Stimulated activated naive CD8-positive, alpha-beta T cell treated with anti-CD3 and anti-CD28 coated beads, Interleukin-15, Interleukin-2, amounts not matched to agents 100 U/mL and 50 U/mL, for 24 hours (primary cell): Measurements from ENCODE around the gene ADPRH.

Experiments used
- ATAC-seq: fragments of 150-1000 bp; cut with Tn5 transposase; one replicate; pipeline ENCODE4 v1.10.0; 2021
- DNase-seq: peaks from one replicate; pipeline ENCODE4 v3.0.0; 2021

The ADPRH gene

DNA sequence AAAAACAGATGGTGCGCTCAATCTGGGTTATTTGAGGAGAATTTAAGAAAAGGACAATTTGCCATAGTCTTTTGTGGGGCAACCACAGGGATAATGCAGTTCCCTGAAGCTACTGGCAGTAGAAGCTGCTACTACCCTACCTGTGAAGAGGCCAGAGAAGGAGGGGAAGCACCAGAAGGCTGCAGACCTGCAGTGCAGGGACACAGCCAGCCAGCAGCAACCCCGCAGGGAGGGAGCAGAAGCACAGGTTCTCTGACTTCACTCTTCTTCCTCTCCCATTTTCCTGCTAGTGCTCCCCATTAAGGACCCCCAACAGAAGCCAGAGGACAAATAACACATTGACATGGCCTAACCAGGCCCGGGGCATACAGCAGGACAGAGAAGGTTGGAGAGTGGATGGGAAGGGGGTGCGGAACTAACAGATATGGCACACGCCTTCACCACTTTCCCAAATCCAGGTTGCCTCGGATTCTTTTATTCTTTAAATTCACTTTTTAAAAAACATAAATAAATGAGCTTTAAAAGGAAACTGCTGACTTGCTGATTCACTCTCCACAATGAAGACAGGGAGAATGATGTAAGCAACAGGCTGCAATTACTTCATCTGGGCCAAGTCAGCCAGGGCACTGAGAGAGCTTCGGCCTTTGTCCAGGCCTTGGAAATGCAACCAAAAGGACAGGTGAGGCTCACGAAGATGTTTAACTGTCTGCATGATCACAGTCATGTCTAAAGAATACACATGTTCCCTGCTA, 51.0 kb downstream of the ADPRH start:
- no peak for ATAC-seq
- DNase-seq, result no peak

- DNase-seq (no peak), ATAC-seq (no peak)
These were observed 51.6 kb downstream of the ADPRH start for GRCh38 chr3:119630880-119631329.

DNA sequence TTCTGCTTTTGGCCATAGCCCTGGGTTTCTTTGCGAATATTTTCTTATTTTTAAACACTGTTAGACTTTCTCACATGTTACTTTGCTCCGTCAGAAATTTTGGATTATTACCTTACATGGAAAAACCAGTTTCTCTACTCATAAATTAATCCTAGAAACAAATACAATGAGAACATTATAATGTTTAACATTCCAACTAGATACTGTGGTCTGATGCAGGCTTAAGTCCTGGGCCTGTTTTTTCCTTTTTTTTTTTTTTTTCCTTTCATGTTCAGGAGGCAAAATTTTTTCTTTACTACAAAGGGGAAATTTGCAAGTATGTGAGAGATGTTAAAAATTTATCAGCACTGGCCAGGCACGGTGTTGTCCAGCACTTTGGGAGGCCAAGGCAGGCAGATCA, 52.2 kb downstream of the ADPRH start:
- ATAC-seq, result no peak
- DNase-seq, result no peak

DNA sequence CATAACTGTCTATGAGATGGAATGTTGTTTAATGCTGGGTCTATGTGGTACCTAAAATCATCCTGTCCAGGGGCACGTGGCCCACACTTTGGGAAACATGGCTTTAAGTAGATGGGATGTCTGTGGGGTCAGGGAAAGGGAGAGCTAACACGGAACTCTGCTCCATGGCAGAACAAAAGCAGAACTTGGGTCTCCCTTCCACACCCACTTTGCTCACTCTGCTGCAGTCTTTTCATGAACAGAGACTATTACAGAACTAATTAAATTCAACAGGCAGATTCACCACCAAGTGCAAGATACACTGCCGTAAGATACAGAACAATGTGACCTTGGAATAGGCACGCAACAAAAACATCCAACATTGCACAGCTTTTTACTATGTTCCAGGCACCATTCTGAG, 52.9 kb downstream of the ADPRH start:
- DNase-seq, result no peak

GRCh38 chr3:119632829-119633228, 53.5 kb downstream of the ADPRH start:
- DNase-seq (no peak), ATAC-seq (no peak)

More for the DNA sequence above, 52.9 kb downstream of the ADPRH start:
- no peak for ATAC-seq

GRCh38 chr3:119635719-119636118, 56.4 kb downstream of the ADPRH start:
- ATAC-seq (no peak), DNase-seq (no peak)

DNA sequence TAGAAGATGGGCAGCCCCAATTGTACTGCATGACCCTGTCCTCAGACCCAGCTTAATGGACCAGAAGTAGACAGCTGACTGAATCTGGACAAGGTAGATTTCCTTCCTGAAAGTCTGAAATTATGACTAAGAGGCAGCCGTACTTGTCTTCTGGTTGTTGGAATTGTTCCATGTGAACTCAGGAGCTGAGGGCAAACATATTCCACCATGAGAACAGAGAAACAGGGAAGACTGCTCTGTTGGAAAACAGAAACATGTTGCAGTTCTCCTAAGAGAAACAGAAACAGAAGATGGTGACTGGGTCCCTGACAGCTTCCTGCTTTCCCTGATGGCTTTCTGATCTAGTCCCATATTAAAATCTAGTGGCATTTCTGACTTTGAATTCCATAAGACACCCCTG, 57.0 kb downstream of the ADPRH start:
- ATAC-seq (no peak), DNase-seq (no peak)

- DNase-seq, result no peak
- no peak for ATAC-seq
These were observed 57.8 kb downstream of the ADPRH start for GRCh38 chr3:119636891-119637611.

- peak; percentile 35 for ATAC-seq
- DNase-seq, result no peak
These were observed 58.6 kb downstream of the ADPRH start for GRCh38 chr3:119637679-119638477.
